ENCODE results near the gene RLIM. TPM values are rescaled to one million over a fixed set of nuclear protein-coding genes. Genes with fewer than 3 reads are reported as not detected.

RLIM gene
- total RNA-seq, 1 experiment from 2014 or later = 59.2 TPM

DNA sequence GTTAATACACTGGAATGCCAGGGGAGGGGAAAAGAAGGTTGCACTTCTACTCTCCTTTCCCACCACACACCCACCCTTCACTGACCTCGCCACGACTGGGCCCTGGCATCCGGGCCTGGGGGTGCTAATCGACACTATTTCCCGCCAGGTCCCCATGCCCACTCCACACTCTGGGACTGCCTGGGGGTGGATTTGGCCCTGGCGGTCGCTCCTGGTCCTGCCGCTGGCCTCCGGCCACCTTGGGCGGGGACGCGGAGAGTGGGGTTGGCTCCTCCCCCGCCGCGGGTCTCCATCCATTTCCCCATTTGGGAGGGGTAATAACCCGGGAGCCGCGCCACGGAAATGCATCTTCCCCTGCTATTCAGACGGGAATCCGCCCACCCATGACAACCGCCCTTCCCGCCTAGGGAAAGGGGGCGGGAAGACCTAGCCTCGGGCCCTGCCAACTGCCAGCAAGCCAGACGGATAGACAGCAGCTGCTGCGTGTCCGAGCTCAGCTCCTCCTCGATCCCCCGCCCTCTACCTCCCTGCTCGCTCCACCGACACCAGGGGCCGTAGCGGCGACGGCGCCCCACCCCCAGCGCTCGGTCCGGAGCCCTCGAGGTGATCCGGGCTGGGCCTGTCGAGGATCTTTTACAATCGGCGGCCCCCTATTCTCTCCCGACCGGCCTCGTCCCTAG lies 78.1 kb downstream of the RLIM start:
- no peak for DNase-seq (ENCODE audit: low spot score)

GRCh38 chrX:74535408-74536151 lies 78.8 kb downstream of the RLIM start:
- DNase-seq (ENCODE audit: low spot score) = peak; percentile 11

Other genes with a start within 250 kb of the RLIM start
- 6.6 and 7.9 TPM in 2 replicates for gene SLC16A2, start 193.1 kb downstream of the RLIM start, total RNA-seq (2014; rRNA removed; shearing (Covaris generic))